KG1 (cell line): ENCODE data around the gene UBE2O.

Experiments
- DNase-seq: peaks from one replicate; lab custom pipeline; 2025; lab: John Stamatoyannopoulos, UW

The UBE2O gene

GRCh38 chr17:76414334-76415295, 38.3 kb downstream of the UBE2O start:
- DNase-seq = no peak

DNA sequence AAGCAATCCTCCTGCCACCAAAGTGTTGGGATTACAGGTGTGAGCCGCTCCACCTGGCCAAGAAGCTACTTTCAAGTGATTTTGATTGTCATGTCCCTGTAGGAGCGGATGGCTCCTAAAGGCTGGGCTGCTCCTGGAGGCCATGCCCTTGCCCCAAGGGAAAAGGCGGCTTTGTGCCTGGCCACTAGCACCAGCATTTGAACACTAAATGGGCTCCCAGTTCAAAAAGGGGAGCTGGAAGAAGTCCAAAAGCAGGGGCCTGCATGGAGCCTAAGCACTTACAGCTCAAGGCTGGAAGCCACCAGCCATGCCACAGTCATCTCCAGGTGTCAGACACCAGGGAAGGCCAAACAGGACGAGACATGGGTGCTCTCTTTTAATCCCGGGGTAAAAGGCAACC, 41.7 kb downstream of the UBE2O start:
- DNase-seq = no peak

DNA sequence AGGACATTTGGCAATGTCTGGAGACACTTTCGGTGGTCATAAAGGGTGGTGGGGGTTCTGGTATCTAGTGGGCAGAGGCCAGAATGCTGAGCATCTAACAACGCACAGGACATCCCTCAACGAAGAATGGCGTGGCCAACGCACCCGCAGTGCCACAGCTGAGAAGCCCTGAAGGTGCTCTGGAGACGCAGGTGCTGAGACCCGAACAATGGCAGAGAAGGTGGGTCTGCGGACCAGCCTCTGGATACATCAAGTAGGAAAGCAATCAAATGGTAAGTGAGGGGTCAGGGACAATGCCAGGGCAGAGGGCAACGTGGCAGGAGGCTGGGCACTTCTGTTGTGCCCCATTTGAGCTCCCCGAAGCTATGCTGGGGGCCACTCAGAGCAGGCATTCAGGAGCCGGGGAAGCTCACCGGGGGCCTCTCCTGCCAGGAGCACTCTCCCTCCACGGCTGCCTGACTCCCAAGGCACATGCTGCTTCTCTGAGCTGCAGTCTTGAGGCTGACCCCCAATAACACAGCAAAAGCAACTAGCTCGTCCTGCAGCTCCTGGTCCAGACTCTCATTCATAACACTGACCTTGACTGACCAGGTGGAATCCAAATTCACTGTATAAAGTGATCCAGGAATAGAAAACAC, 42.5 kb downstream of the UBE2O start:
- no peak for DNase-seq

DNA sequence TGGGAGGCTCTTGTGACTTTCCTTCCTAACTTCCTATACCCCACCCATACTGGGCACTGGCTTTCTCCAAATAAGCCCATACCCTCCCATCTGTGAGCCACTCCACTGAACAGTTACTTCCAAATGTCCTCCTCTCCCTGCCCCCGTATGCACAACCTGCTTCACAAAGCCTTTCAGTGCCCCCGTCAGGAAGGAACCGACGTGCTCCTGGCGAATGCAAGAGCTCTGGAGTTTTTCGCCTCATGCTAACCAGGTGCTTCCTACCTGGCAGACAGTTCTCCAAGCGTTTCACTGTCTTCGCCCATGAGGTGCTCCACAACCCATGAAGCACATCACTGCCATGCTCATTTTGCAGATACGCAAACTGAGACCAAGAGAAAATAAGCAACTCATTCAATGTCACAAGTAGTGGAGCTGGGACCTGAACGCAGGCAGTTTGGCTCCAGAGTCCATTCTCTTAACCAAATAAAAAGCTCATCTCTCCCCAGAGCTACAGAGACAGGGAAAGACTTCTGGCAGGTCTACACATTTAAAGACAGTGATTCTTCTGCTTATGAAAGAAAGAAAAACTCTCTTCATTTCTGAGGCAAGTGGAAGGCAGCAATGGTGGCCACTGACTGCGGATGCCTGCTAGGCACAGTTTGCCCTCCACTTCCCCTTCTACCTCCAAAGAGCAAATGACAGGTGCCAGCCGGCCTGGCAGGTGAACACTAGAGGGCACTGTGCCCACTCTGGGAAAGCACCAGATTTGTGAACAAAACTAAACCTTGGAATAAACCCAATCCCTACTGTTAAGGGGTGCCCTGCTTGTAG, 44.7 kb downstream of the UBE2O start:
- peak; percentile 31 for DNase-seq

- DNase-seq = no peak
Measured at GRCh38 chr17:76407509-76407908, 45.4 kb downstream of the UBE2O start.

DNA sequence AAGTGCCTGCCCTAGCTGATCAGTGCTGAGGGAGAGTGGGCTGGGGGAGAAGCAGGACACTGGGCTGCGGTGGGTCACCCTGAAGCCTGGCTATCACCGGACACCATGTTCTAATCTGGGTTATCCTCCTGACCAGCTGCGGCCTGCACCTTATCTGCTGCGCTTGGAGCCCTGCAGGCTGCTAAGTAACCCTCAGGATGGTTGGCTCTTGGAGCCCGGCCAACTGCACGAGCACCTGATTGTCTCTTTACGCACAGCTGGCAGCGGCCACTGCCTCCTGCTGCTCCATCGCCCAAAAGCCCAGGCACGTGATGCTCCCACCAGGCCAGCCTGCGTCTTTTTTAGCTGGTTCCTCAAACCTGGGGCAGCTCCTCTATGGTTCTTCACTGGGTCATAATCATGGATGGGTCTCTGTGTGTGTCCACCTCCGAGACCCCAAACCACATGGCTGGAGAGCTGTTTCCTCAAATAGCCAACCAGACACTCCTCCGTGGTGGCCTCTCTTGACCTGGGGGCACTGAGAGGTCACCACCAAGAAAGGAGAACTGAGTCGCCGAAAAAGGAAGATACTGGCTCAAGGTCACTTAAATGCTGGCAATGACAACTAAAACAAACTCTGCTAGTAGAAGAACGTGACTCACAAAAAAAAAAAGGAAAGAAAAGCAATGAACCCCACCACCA, 46.8 kb downstream of the UBE2O start:
- no peak for DNase-seq

GRCh38 chr17:76405607-76405966, 47.4 kb downstream of the UBE2O start:
- no peak for DNase-seq

DNA sequence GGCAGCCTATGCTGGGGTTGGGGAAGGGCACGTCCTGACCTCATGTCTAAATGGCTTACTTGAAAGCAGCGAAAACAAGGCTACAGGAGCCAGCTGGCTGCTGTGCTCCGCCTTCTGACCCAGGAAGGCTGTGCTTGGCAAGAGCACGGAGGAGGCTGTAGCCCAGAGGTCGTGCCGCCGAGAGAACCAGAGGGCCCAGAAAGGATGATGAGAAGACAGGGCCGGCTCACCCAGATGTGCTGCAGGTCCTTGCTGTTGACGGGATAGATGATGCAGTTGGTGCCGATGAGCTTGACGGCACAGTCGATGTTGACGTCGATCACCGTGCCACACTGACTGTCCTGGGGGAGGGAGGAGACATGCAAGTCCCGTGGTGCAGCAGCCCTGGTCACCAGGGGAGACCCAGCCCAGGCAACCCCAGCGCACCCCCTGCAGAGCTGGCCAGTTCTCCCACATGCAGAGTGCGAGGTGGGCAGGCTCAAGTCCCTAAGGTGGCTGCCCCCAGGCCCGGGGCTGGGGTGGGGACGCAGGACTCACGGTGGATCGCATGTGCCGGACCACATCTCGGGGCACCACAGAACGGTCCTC, 47.9 kb downstream of the UBE2O start:
- no peak for DNase-seq

- no peak for DNase-seq
Measured at GRCh38 chr17:76404256-76404655, 48.7 kb downstream of the UBE2O start.

- DNase-seq = no peak
Measured at GRCh38 chr17:76402711-76403110, 50.2 kb downstream of the UBE2O start.

- no peak for DNase-seq
Measured at GRCh38 chr17:76399175-76400172, 53.5 kb downstream of the UBE2O start.

GRCh38 chr17:76398523-76399174, 54.3 kb downstream of the UBE2O start:
- DNase-seq = no peak

DNA sequence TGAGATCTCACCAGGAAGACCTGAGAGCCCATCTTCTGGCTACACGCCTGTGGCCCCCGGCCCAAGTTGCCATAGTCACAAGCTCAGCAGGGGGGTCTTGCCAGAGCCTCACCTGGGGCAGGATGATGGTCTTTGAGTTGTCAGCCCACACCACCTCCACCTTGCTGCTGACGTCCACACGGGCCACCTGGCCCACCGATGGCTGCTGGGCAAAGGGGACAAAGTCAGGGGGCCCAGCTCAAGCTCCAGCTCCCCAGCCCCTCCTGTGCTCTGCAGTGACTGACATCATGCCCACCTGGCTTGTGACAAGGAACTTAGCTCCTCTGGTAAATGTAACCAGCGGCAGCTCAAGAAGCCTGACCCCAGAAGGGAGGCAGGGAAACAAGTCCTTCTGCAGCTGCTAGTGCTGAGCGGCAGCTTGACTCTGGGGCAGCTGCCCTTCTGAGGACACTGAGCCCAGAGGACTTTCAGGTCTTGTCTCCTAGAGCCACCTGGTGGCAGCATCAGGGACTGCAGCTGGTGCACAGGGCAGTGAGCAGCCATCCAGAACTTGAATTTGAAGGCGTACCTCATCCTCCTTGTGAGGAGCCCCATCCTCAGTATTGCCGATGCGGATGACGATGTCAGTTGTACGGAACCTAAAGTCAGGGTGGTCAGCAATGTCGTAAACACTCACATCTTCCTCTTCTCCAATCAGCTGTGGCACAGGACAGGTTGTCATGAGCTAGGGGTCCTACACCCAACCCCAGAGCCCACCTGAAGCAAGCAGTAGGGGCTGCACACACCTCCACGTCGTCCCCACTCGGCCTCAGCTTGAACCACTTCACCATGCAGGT, 55.0 kb downstream of the UBE2O start:
- DNase-seq = peak; percentile 14

- DNase-seq = no peak
Measured at GRCh38 chr17:76397184-76397583, 55.8 kb downstream of the UBE2O start.

DNA sequence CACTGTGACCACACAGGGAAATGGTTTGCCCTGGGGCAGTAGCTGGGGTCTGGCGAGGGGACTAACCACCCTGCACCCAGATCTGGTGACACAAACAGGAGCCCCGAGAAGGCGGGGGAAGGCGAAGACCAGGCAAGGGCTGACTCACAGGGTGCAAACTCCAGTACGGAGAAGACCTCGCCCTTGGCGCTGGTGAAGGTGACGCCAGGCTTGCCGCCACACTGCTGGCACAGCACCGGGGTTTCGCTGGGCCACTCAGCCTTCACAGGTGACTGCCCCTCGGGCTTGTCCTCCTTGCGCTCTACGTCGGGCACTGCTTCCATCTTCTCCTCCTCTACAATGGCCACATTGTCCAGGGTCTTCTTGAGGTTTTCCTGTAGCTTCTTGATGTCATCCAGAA, 57.0 kb downstream of the UBE2O start:
- no peak for DNase-seq

DNA sequence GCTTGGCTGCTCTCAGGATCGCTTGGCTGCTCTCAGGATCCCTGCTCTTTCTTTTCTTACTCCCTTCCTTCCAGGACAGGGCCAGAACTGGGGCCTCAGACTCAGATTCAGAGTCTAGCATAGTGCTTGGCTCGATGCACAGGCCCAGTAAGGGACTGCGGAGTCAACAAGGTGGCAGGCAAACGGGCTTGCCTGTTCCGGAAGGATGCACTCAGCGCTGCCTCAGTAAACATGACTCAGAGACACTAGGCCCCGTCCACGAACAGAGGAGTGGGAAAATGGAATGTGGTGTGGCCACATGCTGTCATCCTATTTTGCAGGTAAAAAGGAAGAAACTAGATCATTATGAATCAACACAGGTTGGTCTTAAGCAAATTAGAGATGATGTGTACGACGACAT, 58.8 kb downstream of the UBE2O start:
- DNase-seq = no peak

- no peak for DNase-seq
Measured at GRCh38 chr17:76391200-76391715, 61.7 kb downstream of the UBE2O start.

- DNase-seq = no peak
Measured at GRCh38 chr17:76390003-76390421, 62.9 kb downstream of the UBE2O start.
